Measurements from ENCODE around the gene GDF11.
A peak's percentile ranks its signal among the peaks of the same experiment; 100 is the strongest.

The GDF11 gene

GRCh38 chr12:55700255-55701018 lies 42.5 kb upstream of the GDF11 start (continued):
- no peak for TF ChIP-seq ZBTB1 (tag by site-specific recombination; IDR thresholded peaks at IDR 0.05)
- no peak for TF ChIP-seq CTCF (tag by site-specific recombination; IDR thresholded peaks at IDR 0.05)
- TF ChIP-seq ZNF518A (tag by site-specific recombination; conservative IDR thresholded peaks at IDR 0.05; ENCODE audit: low read depth): no peak
- no peak for TF ChIP-seq GFI1B (tag by site-specific recombination; IDR thresholded peaks at IDR 0.05)
- TF ChIP-seq ZNF514 (tag by site-specific recombination; IDR thresholded peaks at IDR 0.05): no peak
- TF ChIP-seq ELK4 (IDR thresholded peaks at IDR 0.05; ENCODE audit: borderline replicate concordance, low read depth, low read length): no peak
- TF ChIP-seq ZNF23 (tag by site-specific recombination; IDR thresholded peaks at IDR 0.05; ENCODE audit: borderline replicate concordance): no peak
- peak; percentile 34; the same call in 1 of the 2 replicates for TF ChIP-seq ZBTB10 (tag by site-specific recombination; IDR thresholded peaks at IDR 0.05)
- no peak for TF ChIP-seq GLI2 (tag by site-specific recombination; IDR thresholded peaks at IDR 0.05; ENCODE audit: borderline replicate concordance, low read depth)
- TF ChIP-seq ZNF169 (tag by site-specific recombination; IDR thresholded peaks at IDR 0.05): no peak
- TF ChIP-seq ZNF791 (tag by site-specific recombination; IDR thresholded peaks at IDR 0.05): no peak
- peak; percentile 46; the same call in 1 of the 2 replicates for TF ChIP-seq ZNF558 (tag by site-specific recombination; IDR thresholded peaks at IDR 0.05)
- peak; percentile 85 for TF ChIP-seq YY2 (tag by site-specific recombination; IDR thresholded peaks at IDR 0.05)
- TF ChIP-seq ZNF133 (tag by site-specific recombination; IDR thresholded peaks at IDR 0.05): peak; percentile 19; the same call in 1 of the 2 replicates
- no peak; the same call in 1 of the 2 replicates for TF ChIP-seq ZBTB17 (tag by site-specific recombination; IDR thresholded peaks at IDR 0.05)
- no peak for TF ChIP-seq OVOL3 (tag by site-specific recombination; IDR thresholded peaks at IDR 0.05)
- no peak for TF ChIP-seq SETDB1 (IDR thresholded peaks at IDR 0.05; ENCODE audit: insufficient read length, low read length)
- no peak for TF ChIP-seq PBX3 (CRISPR knock-in tag; IDR thresholded peaks at IDR 0.05)
- peak; percentile 62 for TF ChIP-seq ZNF623 (tag by site-specific recombination; IDR thresholded peaks at IDR 0.05)
- TF ChIP-seq ZNF596 (tag by site-specific recombination; IDR thresholded peaks at IDR 0.05): no peak
- TF ChIP-seq ZNF148 (tag by site-specific recombination; IDR thresholded peaks at IDR 0.05; ENCODE audit: borderline replicate concordance): no peak
- TF ChIP-seq ZNF366 (tag by site-specific recombination; conservative IDR thresholded peaks at IDR 0.05): peak; percentile 93
- no peak for TF ChIP-seq ZNF610 (tag by site-specific recombination; IDR thresholded peaks at IDR 0.05; ENCODE audit: borderline replicate concordance)
- no peak for TF ChIP-seq KLF7 (tag by site-specific recombination; IDR thresholded peaks at IDR 0.05; ENCODE audit: borderline replicate concordance)
- no peak for TF ChIP-seq OSR2 (tag by site-specific recombination; IDR thresholded peaks at IDR 0.05)
